Hematopoietic multipotent progenitor cell treated with erythropoietin and hydrocortisone succinate and interleukin-3 and kit ligand, for 15 days (in vitro differentiated cells): ENCODE data around the gene ABTB1.

ENCODE experiments used
- DNase-seq: peaks from one replicate; pipeline ENCODE4 v3.0.0-alpha.2; 2015; ENCODE audit warnings: low spot score

ABTB1 gene

GRCh38 chr3:127672429-127673190 is at the start of gene ABTB1:
Gene ABTB1, plus strand, starts transcription at chr3:127672952. Its CDS starts 74 bp downstream, at chr3:127673026.
- DNase-seq: peak; percentile 86

GRCh38 chr3:127624063-127624462 is 48.7 kb upstream of the ABTB1 start:
- DNase-seq: no peak

- DNase-seq: no peak
Observed at GRCh38 chr3:127625821-127626220, 46.9 kb upstream of the ABTB1 start.

GRCh38 chr3:127628426-127628787 is 44.3 kb upstream of the ABTB1 start:
- DNase-seq: no peak

GRCh38 chr3:127628788-127629466 is 43.8 kb upstream of the ABTB1 start, which contains the start of gene PODXL2:
Gene PODXL2, plus strand, starts transcription at chr3:127629185. Its CDS starts 35 bp downstream, at chr3:127629220.
- DNase-seq: peak; percentile 20

GRCh38 chr3:127629467-127630403 is 43.0 kb upstream of the ABTB1 start:
- DNase-seq: no peak

- DNase-seq: no peak
Observed at GRCh38 chr3:127630811-127631714, 41.7 kb upstream of the ABTB1 start.

- no peak for DNase-seq
Observed at GRCh38 chr3:127632035-127632820, 40.5 kb upstream of the ABTB1 start.

- no peak for DNase-seq
Observed at GRCh38 chr3:127634653-127635052, 38.1 kb upstream of the ABTB1 start.

- DNase-seq: no peak
Observed at GRCh38 chr3:127637546-127637945, 35.2 kb upstream of the ABTB1 start.

GRCh38 chr3:127637971-127638370 is 34.8 kb upstream of the ABTB1 start:
- no peak for DNase-seq

- DNase-seq: no peak
Observed at GRCh38 chr3:127639173-127640041, 33.3 kb upstream of the ABTB1 start.

- no peak for DNase-seq
Observed at GRCh38 chr3:127640042-127640355, 32.8 kb upstream of the ABTB1 start.

- no peak for DNase-seq
Observed at GRCh38 chr3:127644641-127645370, 27.9 kb upstream of the ABTB1 start.

- no peak for DNase-seq
Observed at GRCh38 chr3:127645371-127646015, 27.3 kb upstream of the ABTB1 start.

GRCh38 chr3:127646501-127647046 is 26.2 kb upstream of the ABTB1 start:
- no peak for DNase-seq

GRCh38 chr3:127647166-127647844 is 25.4 kb upstream of the ABTB1 start:
- no peak for DNase-seq

- no peak for DNase-seq
Observed at GRCh38 chr3:127647845-127648204, 24.9 kb upstream of the ABTB1 start.
